H9 (cell line): ENCODE results near the gene STIL. TPM values are rescaled to one million over a fixed set of nuclear protein-coding genes. Genes with fewer than 3 reads are reported as not detected.

Experiments
- DNase-seq: peaks from one replicate; pipeline ENCODE4 v3.0.0-alpha.2; 2017
- H2AFZ ChIP-seq: one replicate; pipeline ENCODE4 v1.6.1; 2013; ENCODE audit warnings: mild to moderate bottlenecking, low read length, control low read depth, moderate library complexity
- H2AK5ac ChIP-seq: 2 replicates; pipeline ENCODE4 v1.6.1; 2013; ENCODE audit warnings: low read length, control low read depth, mixed read lengths; ENCODE audit not compliant: insufficient read length
- H2BK120ac ChIP-seq: one replicate; pipeline ENCODE4 v1.6.1; 2013; ENCODE audit warnings: low read depth, mild to moderate bottlenecking, low read length, control low read depth, inconsistent platforms; ENCODE audit not compliant: poor library complexity, severe bottlenecking
- H2BK12ac ChIP-seq: 2 replicates; pipeline ENCODE4 v1.6.1; 2013; ENCODE audit warnings: low read length, control low read depth, mixed read lengths, low read depth; ENCODE audit not compliant: insufficient read length
- H2BK15ac ChIP-seq: 2 replicates; pipeline ENCODE4 v1.6.1; 2013; ENCODE audit warnings: low read depth, low read length, control low read depth
- H2BK20ac ChIP-seq: one replicate; pipeline ENCODE4 v1.6.1; 2013; ENCODE audit warnings: low read depth, mild to moderate bottlenecking, low read length, control low read depth, inconsistent platforms; ENCODE audit not compliant: poor library complexity, severe bottlenecking
- H2BK5ac ChIP-seq: 2 replicates; pipeline ENCODE4 v1.6.1; 2013; ENCODE audit warnings: low read length, control low read depth, mixed read lengths; ENCODE audit not compliant: insufficient read length
- H3K14ac ChIP-seq: 2 replicates; pipeline ENCODE4 v1.6.1; 2013; ENCODE audit warnings: low read length, control low read depth; ENCODE audit not compliant: insufficient read depth
- H3K18ac ChIP-seq: 2 replicates; pipeline ENCODE4 v1.6.1; 2013; ENCODE audit warnings: low read depth, mild to moderate bottlenecking, mixed read lengths, low read length, control low read depth; ENCODE audit not compliant: insufficient read length
- H3K23ac ChIP-seq: 2 replicates; pipeline ENCODE4 v1.6.1; 2013; ENCODE audit warnings: low read length, control low read depth, mixed read lengths, low read depth; ENCODE audit not compliant: insufficient read length
- H3K23me2 ChIP-seq: 2 replicates; pipeline ENCODE4 v1.6.1; 2013; ENCODE audit warnings: low read depth, mild to moderate bottlenecking, mixed read lengths, low read length, control low read depth; ENCODE audit not compliant: insufficient read length, poor library complexity, severe bottlenecking
- H3K27ac ChIP-seq: 2 replicates; pipeline ENCODE4 v1.5.1; 2013; ENCODE audit warnings: low read length, control low read depth, mixed read lengths, low read depth; ENCODE audit not compliant: insufficient read length
- H3K27me3 ChIP-seq: 2 replicates; pipeline ENCODE4 v1.6.1; 2013; ENCODE audit warnings: low read length, control low read depth, inconsistent platforms; ENCODE audit not compliant: insufficient read depth
- H3K4ac ChIP-seq: 2 replicates; pipeline ENCODE4 v1.6.1; 2013; ENCODE audit warnings: low read depth, mild to moderate bottlenecking, control low read depth, inconsistent platforms, low read length, moderate library complexity
- H3K4me1 ChIP-seq: 2 replicates; pipeline ENCODE4 v1.6.1; 2013; ENCODE audit warnings: low read length, control low read depth, inconsistent platforms; ENCODE audit not compliant: insufficient read depth
- H3K4me2 ChIP-seq: 2 replicates; pipeline ENCODE4 v1.6.1; 2013; ENCODE audit warnings: low read length, control low read depth, mixed read lengths; ENCODE audit not compliant: insufficient read length, insufficient read depth
- H3K56ac ChIP-seq: 2 replicates; pipeline ENCODE4 v1.6.1; 2013; ENCODE audit warnings: low read depth, mild to moderate bottlenecking, mixed read lengths, low read length, control low read depth; ENCODE audit not compliant: insufficient read length
- H3K79me1 ChIP-seq: 2 replicates; pipeline ENCODE4 v1.6.1; 2013; ENCODE audit warnings: low read depth, mild to moderate bottlenecking, moderate library complexity, low read length, control low read depth, inconsistent platforms; ENCODE audit not compliant: insufficient read depth, poor library complexity, severe bottlenecking
- H3K79me2 ChIP-seq: 2 replicates; pipeline ENCODE4 v1.6.1; 2013; ENCODE audit warnings: low read length, control low read depth, inconsistent platforms; ENCODE audit not compliant: insufficient read depth
- H3K9ac ChIP-seq: 2 replicates; pipeline ENCODE4 v1.6.1; 2013; ENCODE audit warnings: low read length, control low read depth, mixed read lengths; ENCODE audit not compliant: insufficient read length; ENCODE audit errors: extremely low read depth
- H3K9me3 ChIP-seq: one replicate; pipeline ENCODE4 v1.6.1; 2013; ENCODE audit warnings: low read depth, low read length, inconsistent platforms; ENCODE audit not compliant: control insufficient read depth
- H3T11ph ChIP-seq: one replicate; pipeline ENCODE4 v1.6.1; 2013; ENCODE audit warnings: mild to moderate bottlenecking, low read length, control low read depth, inconsistent platforms
- H4K20me1 ChIP-seq: one replicate; pipeline ENCODE4 v1.6.1; 2013; ENCODE audit not compliant: control insufficient read depth, insufficient read length, insufficient read depth
- H4K5ac ChIP-seq: 2 replicates; pipeline ENCODE4 v1.6.1; 2013; ENCODE audit warnings: low read depth, mild to moderate bottlenecking, mixed read lengths, low read length, control low read depth; ENCODE audit not compliant: insufficient read length
- H4K8ac ChIP-seq: replicated peaks from 2 replicates; pipeline ENCODE4 v1.6.1; 2013; ENCODE audit warnings: low read length, control low read depth, mixed read lengths, low read depth; ENCODE audit not compliant: insufficient read length
- H4K91ac ChIP-seq: 2 replicates; pipeline ENCODE4 v1.6.1; 2013; ENCODE audit warnings: low read depth, mild to moderate bottlenecking, moderate library complexity, mixed read lengths, low read length, control low read depth; ENCODE audit not compliant: insufficient read length
- H3K27ac Mint-ChIP-seq, 3 experiments: 2 replicates in 2 of 3; 3 replicates in 1 of 3; pipeline ENCODE4 v1.8.0; 2020 to 2021; ENCODE audit warnings: mixed read lengths in 3 of 3, mild to moderate bottlenecking in 1 of 3, moderate library complexity in 1 of 3
- H3K27me3 Mint-ChIP-seq: 2 replicates; pipeline ENCODE4 v1.8.0; 2021; ENCODE audit warnings: low read depth, mild to moderate bottlenecking, moderate library complexity, mixed read lengths
- H3K36me3 Mint-ChIP-seq, 3 experiments: 2 replicates in 2 of 3; 3 replicates in 1 of 3; pipeline ENCODE4 v1.8.0; 2020 to 2021; ENCODE audit warnings: low read depth in 3 of 3, mixed read lengths in 3 of 3; ENCODE audit not compliant: insufficient read depth in 1 of 3
- H3K4me1 Mint-ChIP-seq, 2 experiments: 2 replicates each; pipeline ENCODE4 v1.8.0; 2020; ENCODE audit warnings: mixed read lengths in 2 of 2
- H3K4me3 Mint-ChIP-seq, 2 experiments: 2 replicates in 1 of 2; 3 replicates in 1 of 2; pipeline ENCODE4 v1.8.0; 2020 to 2021; ENCODE audit warnings: mild to moderate bottlenecking in 2 of 2, mixed read lengths in 2 of 2, moderate library complexity in 1 of 2
- H3K9me3 Mint-ChIP-seq, 2 experiments: 2 replicates in 1 of 2; 3 replicates in 1 of 2; pipeline ENCODE4 v1.8.0; 2020; ENCODE audit warnings: mild to moderate bottlenecking in 2 of 2, mixed read lengths in 2 of 2, moderate library complexity in 1 of 2
- CTCF ChIP-seq: fragments of 200-600 bp; sonication (generic); conservative IDR thresholded peaks from 3 replicates; pipeline ENCODE4 v1.8.0; 2021; ENCODE audit warnings: antibody characterized with exemption, mild to moderate bottlenecking
- WGBS: extraction: QIAGEN DNeasy Blood & Tissue Kit; methylation state at CpG from one replicate; pipeline ENCODE4 v1.1.7; 2013; ENCODE audit warnings: missing lambda C conversion rate, low lambda C conversion rate, mixed read lengths; ENCODE audit not compliant: insufficient read length; ENCODE audit errors: extremely low coverage; 5-methylcytosine and 5-hydroxymethylcytosine counted together
- total RNA-seq: library from RNA; stranded (reverse); gene quantifications from 2 replicates; pipeline ENCODE4 v1.2.1, GENCODE V29; 2021

STIL gene
- total RNA-seq, 1 experiment from 2014 or later = 26.6 TPM

GRCh38 chr1:47209725-47210325, 104.1 kb downstream of the STIL start:
- Histone ChIP-seq H3K79me1 (no peaks in the 10 kb centered on the region), H2AFZ (no peak overlapping the region), H2AK5ac (no peak overlapping the region), H3K4ac (no peak overlapping the region), H3K18ac (no peak overlapping the region), H3K79me2 (no peaks in the 10 kb centered on the region), H3K23me2 (no peaks in the 10 kb centered on the region), H3T11ph (no peak overlapping the region), H3K23ac (no peak overlapping the region), H2BK5ac (no peak overlapping the region), H3K9me3 (no peaks in the 10 kb centered on the region), H3K14ac (no peak overlapping the region), H2BK12ac (no peak overlapping the region), H2BK20ac (no peak overlapping the region), H3K56ac (no peak overlapping the region), H4K8ac (no peak overlapping the region), H4K20me1 (no peaks in the 10 kb centered on the region), H3K4me1 (peaks cover 2% of the 10 kb centered on the region; the same call in 1 of the 2 replicates), H2BK120ac (no peak overlapping the region), H4K91ac (no peak overlapping the region), H2BK15ac (no peak overlapping the region), H3K4me2 (no peak overlapping the region), H3K27ac (no peak overlapping the region), H4K5ac (no peak overlapping the region), H3K9ac (no peak overlapping the region), H3K27me3 (no peaks in the 10 kb centered on the region; the same call in 1 of the 2 replicates)
- Mint-ChIP-seq H3K9me3 (peaks cover 4 to 7% of the 10 kb centered on the region in 2 experiments; a peak in 3 of 5 replicates), H3K27me3 (peaks cover 58% of the 10 kb centered on the region), H3K27ac (no peak overlapping the region), H3K4me1 (peaks cover 33 to 35% of the 10 kb centered on the region in 2 experiments), H3K4me3 (no peak overlapping the region), H3K36me3 (no peaks in the 10 kb centered on the region; a peak in 1 of 7 replicates)
- WGBS = no CpG with 5 or more reads among the region's 3 CpGs
- DNase-seq = no peak
- no peak for TF ChIP-seq CTCF
